Stimulated activated CD4-positive, alpha-beta T cell treated with anti-CD3 and anti-CD28 coated beads, Interleukin-1b, Interleukin-23, amount 100 ng/mL, for 4 hours (primary cell): ENCODE data around the gene ZFR.
"Not testable (repeated sequence)": the region's sequence is repeated elsewhere in the genome, so short reads cannot be mapped to it uniquely, and the experiment has no call there.

ENCODE experiments used
- DNase-seq, 2 donors: peaks; one replicate each; pipeline ENCODE4 v3.0.0-alpha.2; 2020; ENCODE audit warnings: low read depth in 2 of 2

The ZFR gene

GRCh38 chr5:32413466-32414263 lies 30.9 kb downstream of the ZFR start:
- no peak for DNase-seq

- DNase-seq: no peak
Observed at GRCh38 chr5:32410630-32411029, 33.9 kb downstream of the ZFR start.

GRCh38 chr5:32406650-32407049 lies 37.9 kb downstream of the ZFR start:
- DNase-seq: no peak

GRCh38 chr5:32405507-32405906 lies 39.0 kb downstream of the ZFR start:
- DNase-seq: no peak

GRCh38 chr5:32403760-32404159 lies 40.8 kb downstream of the ZFR start:
- DNase-seq: no peak

- no peak for DNase-seq
Observed at GRCh38 chr5:32400401-32400800, 44.1 kb downstream of the ZFR start.

GRCh38 chr5:32398754-32399153 lies 45.8 kb downstream of the ZFR start:
- DNase-seq: not testable (repeated sequence)

- no peak for DNase-seq
Observed at GRCh38 chr5:32394981-32395380, 49.6 kb downstream of the ZFR start.

- no peak for DNase-seq
Observed at GRCh38 chr5:32392039-32392438, 52.5 kb downstream of the ZFR start.

GRCh38 chr5:32390819-32391591 lies 53.5 kb downstream of the ZFR start:
- DNase-seq: no peak

- no peak for DNase-seq
Observed at GRCh38 chr5:32388432-32389129, 56.0 kb downstream of the ZFR start.

GRCh38 chr5:32387841-32388240 lies 56.7 kb downstream of the ZFR start:
- no peak for DNase-seq

GRCh38 chr5:32387211-32387610 lies 57.3 kb downstream of the ZFR start:
- no peak for DNase-seq

- DNase-seq: no peak
Observed at GRCh38 chr5:32384621-32385020, 59.9 kb downstream of the ZFR start.

- DNase-seq: no peak
Observed at GRCh38 chr5:32383586-32383985, 61.0 kb downstream of the ZFR start.

- no peak for DNase-seq
Observed at GRCh38 chr5:32383065-32383464, 61.5 kb downstream of the ZFR start.

GRCh38 chr5:32379421-32379820 lies 65.1 kb downstream of the ZFR start:
- DNase-seq: no peak

GRCh38 chr5:32378966-32379365 lies 65.6 kb downstream of the ZFR start:
- no peak for DNase-seq

- no peak for DNase-seq
Observed at GRCh38 chr5:32369542-32370155, 74.9 kb downstream of the ZFR start.

GRCh38 chr5:32369032-32369431 lies 75.5 kb downstream of the ZFR start:
- DNase-seq: no peak

GRCh38 chr5:32367271-32367670 lies 77.3 kb downstream of the ZFR start:
- not testable (repeated sequence) for DNase-seq

GRCh38 chr5:32365623-32366022 lies 78.9 kb downstream of the ZFR start:
- no peak for DNase-seq
